ENCODE data around the gene UBE2O.

UBE2O gene

GRCh38 chr17:76498876-76499251 is 45.9 kb upstream of the UBE2O start:
- TF ChIP-seq CTCF (conservative IDR thresholded peaks at IDR 0.05): no peak
- H3K27ac ChIP-seq: no peak overlapping the region

GRCh38 chr17:76497979-76498875 is 45.3 kb upstream of the UBE2O start:
- no peak overlapping the region for H3K27ac ChIP-seq
- no peak for TF ChIP-seq CTCF (conservative IDR thresholded peaks at IDR 0.05)

- no peak for TF ChIP-seq CTCF (conservative IDR thresholded peaks at IDR 0.05)
- H3K27ac ChIP-seq: no peak overlapping the region
Observed at GRCh38 chr17:76497699-76497978, 44.7 kb upstream of the UBE2O start.

GRCh38 chr17:76496464-76496863 is 43.5 kb upstream of the UBE2O start:
- no peak for TF ChIP-seq CTCF (conservative IDR thresholded peaks at IDR 0.05)
- H3K27ac ChIP-seq: peak overlapping the region; percentile 53

- H3K27ac ChIP-seq: peak overlapping the region; percentile 53
- TF ChIP-seq CTCF (conservative IDR thresholded peaks at IDR 0.05): no peak
Observed at GRCh38 chr17:76495663-76496400, 42.9 kb upstream of the UBE2O start.

GRCh38 chr17:76493505-76494167 is 40.7 kb upstream of the UBE2O start:
- H3K27ac ChIP-seq: no peak overlapping the region
- no peak for TF ChIP-seq CTCF (conservative IDR thresholded peaks at IDR 0.05)

- no peak overlapping the region for H3K27ac ChIP-seq
- TF ChIP-seq CTCF (conservative IDR thresholded peaks at IDR 0.05): no peak
Observed at GRCh38 chr17:76492989-76493501, 40.1 kb upstream of the UBE2O start.
